HEK293 (cell line): ENCODE results near the gene ITPKB.

Source experiments
- CTCF ChIA-PET: fragments of 350-600 bp; formaldehyde crosslinking; extraction: SDS; loops from one replicate; lab custom pipeline; 2021; ENCODE audit warnings: antibody characterized with exemption; lab: Yijun Ruan, JAX
- POLR2A ChIA-PET: fragments of 300-600 bp; formaldehyde crosslinking; extraction: SDS; loops from one replicate; lab custom pipeline; 2020; ENCODE audit warnings: antibody characterized with exemption, inconsistent platforms; lab: Yijun Ruan, JAX
- H3K27ac ChIP-seq: fragments of 200-500 bp; sonication (Bioruptor generic); 2 replicates; pipeline ENCODE4 v1.5.1; 2014; ENCODE audit warnings: low read depth, low read length, control low read depth, inconsistent platforms; ENCODE audit errors: extremely low read depth
- H3K36me3 ChIP-seq, 2 experiments: fragments of 200-500 bp in 1 of 2; sonication (Bioruptor generic) in 1 of 2; 1 replicate in 1 of 2; 2 replicates in 1 of 2; pipeline ENCODE4 v1.5.1; 2014 to 2017; ENCODE audit warnings: inconsistent platforms in 2 of 2, low read length in 2 of 2; ENCODE audit not compliant: control insufficient read depth in 2 of 2, insufficient read depth in 1 of 2
- H3K4me1 ChIP-seq: fragments of 200-500 bp; sonication (Bioruptor generic); 2 replicates; pipeline ENCODE4 v1.5.1; 2014; ENCODE audit warnings: mild to moderate bottlenecking, low read length, inconsistent platforms; ENCODE audit not compliant: control insufficient read depth, insufficient read depth
- H3K4me3 ChIP-seq: 2 replicates; pipeline ENCODE4 v1.5.1; 2011; ENCODE audit warnings: low read depth, mild to moderate bottlenecking, control low read depth, low read length, moderate library complexity
- H3K9me3 ChIP-seq: fragments of 200-500 bp; sonication (Bioruptor generic); 2 replicates; pipeline ENCODE4 v1.5.1; 2014; ENCODE audit warnings: low read depth, low read length, inconsistent platforms; ENCODE audit not compliant: control insufficient read depth, insufficient read depth
- BCL11A ChIP-seq: fragments of 450-650 bp; formaldehyde crosslinking; IDR thresholded peaks from 2 replicates; pipeline ENCODE4 v1.5.1; 2016; ENCODE audit warnings: low read depth, missing biosample characterization, missing genetic modification characterization
- BCL11B ChIP-seq: fragments of 450-650 bp; formaldehyde crosslinking; IDR thresholded peaks from 2 replicates; pipeline ENCODE4 v1.5.1; 2016; ENCODE audit warnings: low read depth, missing biosample characterization, missing genetic modification characterization
- GLIS2 ChIP-seq: fragments of 450-650 bp; formaldehyde crosslinking; IDR thresholded peaks from 2 replicates; pipeline ENCODE4 v1.5.1; 2016; ENCODE audit warnings: missing biosample characterization, missing genetic modification characterization
- KLF8 ChIP-seq: fragments of 450-650 bp; formaldehyde crosslinking; IDR thresholded peaks from 2 replicates; pipeline ENCODE4 v1.5.1; 2016; ENCODE audit warnings: missing biosample characterization, missing genetic modification characterization
- SP2 ChIP-seq: fragments of 450-650 bp; formaldehyde crosslinking; IDR thresholded peaks from 2 replicates; pipeline ENCODE4 v1.5.1; 2016; ENCODE audit warnings: missing biosample characterization, missing genetic modification characterization
- SP7 ChIP-seq: fragments of 450-650 bp; formaldehyde crosslinking; IDR thresholded peaks from 2 replicates; pipeline ENCODE4 v1.5.1; 2016; ENCODE audit warnings: missing biosample characterization, missing genetic modification characterization
- TCF7L2 ChIP-seq: IDR thresholded peaks from 2 replicates; pipeline ENCODE4 v1.6.1; 2011; ENCODE audit warnings: low read depth, mild to moderate bottlenecking, inconsistent platforms, low read length, moderate library complexity, borderline replicate concordance
- ZBTB21 ChIP-seq: fragments of 450-650 bp; formaldehyde crosslinking; IDR thresholded peaks from 2 replicates; pipeline ENCODE4 v1.5.1; 2017; ENCODE audit warnings: missing biosample characterization, missing genetic modification characterization
- ZBTB48 ChIP-seq: fragments of 450-650 bp; formaldehyde crosslinking; IDR thresholded peaks from 2 replicates; pipeline ENCODE4 v1.5.1; 2016; ENCODE audit warnings: missing biosample characterization, missing genetic modification characterization
- ZFP37 ChIP-seq: fragments of 450-650 bp; formaldehyde crosslinking; IDR thresholded peaks from 2 replicates; pipeline ENCODE4 v1.5.1; 2016; ENCODE audit warnings: missing biosample characterization, missing genetic modification characterization
- ZNF140 ChIP-seq: fragments of 450-650 bp; formaldehyde crosslinking; IDR thresholded peaks from 2 replicates; pipeline ENCODE4 v1.5.1; 2016; ENCODE audit warnings: missing biosample characterization, missing genetic modification characterization
- ZNF155 ChIP-seq: fragments of 450-650 bp; formaldehyde crosslinking; IDR thresholded peaks from 2 replicates; pipeline ENCODE4 v1.5.1; 2016; ENCODE audit warnings: missing biosample characterization, missing genetic modification characterization
- ZNF239 ChIP-seq: fragments of 450-650 bp; formaldehyde crosslinking; IDR thresholded peaks from 2 replicates; pipeline ENCODE4 v1.5.1; 2016; ENCODE audit warnings: missing biosample characterization, missing genetic modification characterization
- ZNF391 ChIP-seq: fragments of 450-650 bp; formaldehyde crosslinking; IDR thresholded peaks from 2 replicates; pipeline ENCODE4 v1.5.1; 2016; ENCODE audit warnings: low read depth, missing biosample characterization, missing genetic modification characterization, borderline replicate concordance
- ZNF555 ChIP-seq: fragments of 450-650 bp; formaldehyde crosslinking; conservative IDR thresholded peaks from 2 replicates; pipeline ENCODE4 v1.5.1; 2017; ENCODE audit warnings: missing biosample characterization, mild to moderate bottlenecking, missing genetic modification characterization, inconsistent platforms
- ZNF610 ChIP-seq: fragments of 450-650 bp; formaldehyde crosslinking; IDR thresholded peaks from 2 replicates; pipeline ENCODE4 v1.5.1; 2016; ENCODE audit warnings: missing biosample characterization, missing genetic modification characterization, borderline replicate concordance
- ZNF626 ChIP-seq: fragments of 450-650 bp; sonication (Bioruptor Pico); formaldehyde crosslinking; IDR thresholded peaks from 2 replicates; pipeline ENCODE4 v1.5.1; 2018; ENCODE audit warnings: missing biosample characterization, missing genetic modification characterization, inconsistent platforms
- ZNF768 ChIP-seq: fragments of 450-650 bp; formaldehyde crosslinking; IDR thresholded peaks from 2 replicates; pipeline ENCODE4 v1.5.1; 2018; ENCODE audit warnings: missing biosample characterization, mild to moderate bottlenecking, missing genetic modification characterization
- TF ChIP-seq, protein P1 (sequence below): fragments of 450-650 bp; formaldehyde crosslinking; IDR thresholded peaks from 2 replicates; pipeline ENCODE4 v1.5.1; 2016; ENCODE audit warnings: missing biosample characterization, missing genetic modification characterization
- TF ChIP-seq, protein P2 (sequence below): fragments of 450-650 bp; formaldehyde crosslinking; IDR thresholded peaks from 2 replicates; pipeline ENCODE4 v1.5.1; 2016; ENCODE audit warnings: missing biosample characterization, missing genetic modification characterization, low read depth
- TF ChIP-seq, protein P3 (sequence below): fragments of 450-650 bp; formaldehyde crosslinking; IDR thresholded peaks from 2 replicates; pipeline ENCODE4 v1.5.1; 2016; ENCODE audit warnings: missing biosample characterization, missing genetic modification characterization
- TF ChIP-seq, protein P4 (sequence below): fragments of 450-650 bp; formaldehyde crosslinking; IDR thresholded peaks from 2 replicates; pipeline ENCODE4 v1.5.1; 2017; ENCODE audit warnings: missing biosample characterization, mild to moderate bottlenecking, missing genetic modification characterization, moderate library complexity
- TF ChIP-seq, protein P5 (sequence below): sonication (generic); formaldehyde crosslinking; IDR thresholded peaks from 2 replicates; pipeline ENCODE4 v1.8.1; 2022; ENCODE audit warnings: mild to moderate bottlenecking, moderate library complexity, missing genetic modification reagents
- TF ChIP-seq, protein P6 (sequence below): fragments of 450-650 bp; formaldehyde crosslinking; IDR thresholded peaks from 2 replicates; pipeline ENCODE4 v1.5.1; 2016; ENCODE audit warnings: missing biosample characterization, missing genetic modification characterization
- TF ChIP-seq, protein P7 (sequence below): fragments of 450-650 bp; formaldehyde crosslinking; IDR thresholded peaks from 2 replicates; pipeline ENCODE4 v1.5.1; 2017; ENCODE audit warnings: missing biosample characterization, missing genetic modification characterization

The ITPKB gene

DNA sequence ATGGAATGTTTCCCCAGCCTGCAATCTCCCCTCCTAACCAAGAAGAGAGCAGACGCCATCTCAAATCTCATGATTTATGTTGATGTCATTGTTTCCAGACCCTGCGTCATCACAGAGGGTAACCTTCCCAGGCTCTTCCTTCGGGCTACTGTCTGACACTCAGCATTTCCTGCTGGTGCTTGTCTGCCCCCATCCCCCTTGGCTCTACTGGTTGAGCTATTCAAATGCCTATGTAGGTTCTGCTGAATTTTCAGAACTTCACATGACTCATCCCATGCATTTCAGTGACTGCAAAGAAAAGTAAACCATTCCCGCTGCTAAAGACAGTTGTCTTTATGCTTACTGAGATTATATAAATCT, 24.8 kb upstream of the ITPKB start (continued):
- TF ChIP-seq ZNF239 (tag by site-specific recombination) = no peak
- TF ChIP-seq, protein P1, sequence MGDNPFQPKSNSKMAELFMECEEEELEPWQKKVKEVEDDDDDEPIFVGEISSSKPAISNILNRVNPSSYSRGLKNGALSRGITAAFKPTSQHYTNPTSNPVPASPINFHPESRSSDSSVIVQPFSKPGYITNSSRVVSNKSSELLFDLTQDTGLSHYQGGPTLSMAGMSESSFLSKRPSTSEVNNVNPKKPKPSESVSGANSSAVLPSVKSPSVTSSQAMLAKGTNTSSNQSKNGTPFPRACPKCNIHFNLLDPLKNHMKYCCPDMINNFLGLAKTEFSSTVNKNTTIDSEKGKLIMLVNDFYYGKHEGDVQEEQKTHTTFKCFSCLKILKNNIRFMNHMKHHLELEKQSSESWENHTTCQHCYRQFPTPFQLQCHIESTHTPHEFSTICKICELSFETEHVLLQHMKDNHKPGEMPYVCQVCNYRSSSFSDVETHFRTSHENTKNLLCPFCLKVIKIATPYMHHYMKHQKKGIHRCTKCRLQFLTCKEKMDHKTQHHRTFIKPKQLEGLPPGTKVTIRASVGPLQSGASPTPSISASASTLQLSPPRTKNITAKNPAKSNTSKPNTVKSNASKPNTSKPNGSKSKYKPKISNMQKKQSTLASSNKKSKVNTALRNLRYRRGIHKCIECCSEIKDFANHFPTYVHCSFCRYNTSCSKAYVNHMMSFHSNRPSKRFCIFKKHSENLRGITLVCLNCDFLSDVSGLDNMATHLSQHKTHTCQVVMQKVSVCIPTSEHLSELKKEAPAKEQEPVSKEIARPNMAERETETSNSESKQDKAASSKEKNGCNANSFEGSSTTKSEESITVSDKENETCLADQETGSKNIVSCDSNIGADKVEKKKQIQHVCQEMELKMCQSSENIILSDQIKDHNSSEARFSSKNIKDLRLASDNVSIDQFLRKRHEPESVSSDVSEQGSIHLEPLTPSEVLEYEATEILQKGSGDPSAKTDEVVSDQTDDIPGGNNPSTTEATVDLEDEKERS (tag by site-specific recombination) = 0 out of 2 replicates have a peak, but pooled peaks have one; percentile 2
- no peak for TF ChIP-seq ZNF391
- TF ChIP-seq ZNF555 (tag by site-specific recombination) = no peak
- TF ChIP-seq SP2 (tag by site-specific recombination) = 0 out of 2 replicates have a peak, but pooled peaks have one; percentile 12
- TF ChIP-seq, protein P2, sequence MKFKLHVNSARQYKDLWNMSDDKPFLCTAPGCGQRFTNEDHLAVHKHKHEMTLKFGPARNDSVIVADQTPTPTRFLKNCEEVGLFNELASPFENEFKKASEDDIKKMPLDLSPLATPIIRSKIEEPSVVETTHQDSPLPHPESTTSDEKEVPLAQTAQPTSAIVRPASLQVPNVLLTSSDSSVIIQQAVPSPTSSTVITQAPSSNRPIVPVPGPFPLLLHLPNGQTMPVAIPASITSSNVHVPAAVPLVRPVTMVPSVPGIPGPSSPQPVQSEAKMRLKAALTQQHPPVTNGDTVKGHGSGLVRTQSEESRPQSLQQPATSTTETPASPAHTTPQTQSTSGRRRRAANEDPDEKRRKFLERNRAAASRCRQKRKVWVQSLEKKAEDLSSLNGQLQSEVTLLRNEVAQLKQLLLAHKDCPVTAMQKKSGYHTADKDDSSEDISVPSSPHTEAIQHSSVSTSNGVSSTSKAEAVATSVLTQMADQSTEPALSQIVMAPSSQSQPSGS = peak; percentile 83
- no peak for TF ChIP-seq GLIS2
- TF ChIP-seq, protein P3, sequence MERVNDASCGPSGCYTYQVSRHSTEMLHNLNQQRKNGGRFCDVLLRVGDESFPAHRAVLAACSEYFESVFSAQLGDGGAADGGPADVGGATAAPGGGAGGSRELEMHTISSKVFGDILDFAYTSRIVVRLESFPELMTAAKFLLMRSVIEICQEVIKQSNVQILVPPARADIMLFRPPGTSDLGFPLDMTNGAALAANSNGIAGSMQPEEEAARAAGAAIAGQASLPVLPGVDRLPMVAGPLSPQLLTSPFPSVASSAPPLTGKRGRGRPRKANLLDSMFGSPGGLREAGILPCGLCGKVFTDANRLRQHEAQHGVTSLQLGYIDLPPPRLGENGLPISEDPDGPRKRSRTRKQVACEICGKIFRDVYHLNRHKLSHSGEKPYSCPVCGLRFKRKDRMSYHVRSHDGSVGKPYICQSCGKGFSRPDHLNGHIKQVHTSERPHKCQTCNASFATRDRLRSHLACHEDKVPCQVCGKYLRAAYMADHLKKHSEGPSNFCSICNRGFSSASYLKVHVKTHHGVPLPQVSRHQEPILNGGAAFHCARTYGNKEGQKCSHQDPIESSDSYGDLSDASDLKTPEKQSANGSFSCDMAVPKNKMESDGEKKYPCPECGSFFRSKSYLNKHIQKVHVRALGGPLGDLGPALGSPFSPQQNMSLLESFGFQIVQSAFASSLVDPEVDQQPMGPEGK (tag by site-specific recombination) = 0 out of 2 replicates have a peak, but pooled peaks have one; percentile 20
- no peak for TF ChIP-seq ZNF140
- TF ChIP-seq ZFP37 (tag by site-specific recombination) = peak; percentile 10; the same call in 1 of the 2 replicates
- no peak; the same call in 1 of the 2 replicates for TF ChIP-seq KLF8 (tag by site-specific recombination)
- peak; percentile 40; the same call in 1 of the 2 replicates for TF ChIP-seq SP7
- no peak for TF ChIP-seq ZNF155 (tag by site-specific recombination)
- TF ChIP-seq ZBTB21 (tag by site-specific recombination) = peak; percentile 86
- TF ChIP-seq BCL11B = no peak
- TF ChIP-seq, protein P4, sequence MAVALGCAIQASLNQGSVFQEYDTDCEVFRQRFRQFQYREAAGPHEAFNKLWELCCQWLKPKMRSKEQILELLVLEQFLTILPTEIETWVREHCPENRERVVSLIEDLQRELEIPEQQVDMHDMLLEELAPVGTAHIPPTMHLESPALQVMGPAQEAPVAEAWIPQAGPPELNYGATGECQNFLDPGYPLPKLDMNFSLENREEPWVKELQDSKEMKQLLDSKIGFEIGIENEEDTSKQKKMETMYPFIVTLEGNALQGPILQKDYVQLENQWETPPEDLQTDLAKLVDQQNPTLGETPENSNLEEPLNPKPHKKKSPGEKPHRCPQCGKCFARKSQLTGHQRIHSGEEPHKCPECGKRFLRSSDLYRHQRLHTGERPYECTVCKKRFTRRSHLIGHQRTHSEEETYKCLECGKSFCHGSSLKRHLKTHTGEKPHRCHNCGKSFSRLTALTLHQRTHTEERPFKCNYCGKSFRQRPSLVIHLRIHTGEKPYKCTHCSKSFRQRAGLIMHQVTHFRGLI (tag by site-specific recombination) = no peak
- TF ChIP-seq ZNF768 (tag by site-specific recombination) = no peak

DNA sequence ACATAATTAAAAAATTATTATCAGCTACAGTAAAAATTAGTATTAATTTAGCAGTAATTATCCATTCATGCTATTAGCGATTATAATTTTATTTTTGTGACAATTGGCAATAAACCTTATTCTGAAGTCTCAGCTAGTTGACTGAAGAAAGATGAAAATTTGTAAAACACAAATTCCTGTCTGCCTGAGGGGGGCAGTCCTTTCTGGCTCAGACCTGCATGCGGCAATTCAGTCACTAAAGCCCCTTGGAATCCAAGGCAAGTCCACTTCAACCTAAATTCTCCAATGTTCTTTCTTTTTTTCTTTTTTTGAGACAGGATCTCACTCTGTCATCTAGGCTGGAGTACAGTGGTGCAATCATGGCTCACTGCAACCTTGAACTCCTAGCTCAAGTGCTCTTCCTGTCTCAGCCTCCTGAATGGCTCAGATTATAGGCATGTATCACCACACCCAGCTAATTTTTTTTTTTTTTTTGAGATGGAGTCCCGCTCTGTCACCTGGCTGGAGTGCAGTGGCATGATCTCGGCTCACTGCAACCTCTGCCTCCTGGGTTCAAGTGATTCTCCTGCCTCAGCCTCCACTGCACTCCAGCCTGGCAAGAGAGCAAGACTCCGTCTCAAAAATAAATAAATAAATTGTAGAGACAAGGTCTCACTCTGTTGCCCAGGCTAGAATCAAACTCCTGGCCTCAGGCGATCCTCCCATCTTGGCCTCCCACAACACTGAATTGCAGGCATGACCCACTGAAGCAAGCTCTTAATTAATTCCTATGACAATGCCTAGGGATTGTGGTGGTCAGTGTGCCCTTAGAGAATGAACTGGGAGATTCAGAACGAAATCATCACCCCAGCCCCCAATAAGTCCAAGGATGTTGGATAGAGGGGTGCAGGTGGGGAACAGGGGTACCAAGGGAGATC, 24.2 kb upstream of the ITPKB start:
- Histone ChIP-seq H3K27ac (no peak overlapping the region), H3K36me3 (no peaks in the 10 kb centered on the region), H3K9me3 (no peaks in the 10 kb centered on the region), H3K4me3 (no peak overlapping the region), H3K4me1 (no peaks in the 10 kb centered on the region)
- CTCF ChIA-PET = interaction anchor here (0.6 to 1.6 kb wide), 10 partner anchors 12 to 338 kb away, joined by 3 to 7 read pairs (median 3); no protein-coding TSS in a partner anchor
- POLR2A ChIA-PET = interaction anchor here (0.6 to 1.6 kb wide), 4 partner anchors 11 to 65 kb away, joined by 3 to 4 read pairs (median 4); partner anchors contain the start of gene ITPKB
- no peak for TF ChIP-seq TCF7L2
- TF ChIP-seq, protein P5, sequence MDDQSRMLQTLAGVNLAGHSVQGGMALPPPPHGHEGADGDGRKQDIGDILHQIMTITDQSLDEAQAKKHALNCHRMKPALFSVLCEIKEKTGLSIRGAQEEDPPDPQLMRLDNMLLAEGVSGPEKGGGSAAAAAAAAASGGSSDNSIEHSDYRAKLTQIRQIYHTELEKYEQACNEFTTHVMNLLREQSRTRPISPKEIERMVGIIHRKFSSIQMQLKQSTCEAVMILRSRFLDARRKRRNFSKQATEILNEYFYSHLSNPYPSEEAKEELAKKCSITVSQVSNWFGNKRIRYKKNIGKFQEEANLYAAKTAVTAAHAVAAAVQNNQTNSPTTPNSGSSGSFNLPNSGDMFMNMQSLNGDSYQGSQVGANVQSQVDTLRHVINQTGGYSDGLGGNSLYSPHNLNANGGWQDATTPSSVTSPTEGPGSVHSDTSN (CRISPR knock-in tag) = no peak
- TF ChIP-seq, protein P6, sequence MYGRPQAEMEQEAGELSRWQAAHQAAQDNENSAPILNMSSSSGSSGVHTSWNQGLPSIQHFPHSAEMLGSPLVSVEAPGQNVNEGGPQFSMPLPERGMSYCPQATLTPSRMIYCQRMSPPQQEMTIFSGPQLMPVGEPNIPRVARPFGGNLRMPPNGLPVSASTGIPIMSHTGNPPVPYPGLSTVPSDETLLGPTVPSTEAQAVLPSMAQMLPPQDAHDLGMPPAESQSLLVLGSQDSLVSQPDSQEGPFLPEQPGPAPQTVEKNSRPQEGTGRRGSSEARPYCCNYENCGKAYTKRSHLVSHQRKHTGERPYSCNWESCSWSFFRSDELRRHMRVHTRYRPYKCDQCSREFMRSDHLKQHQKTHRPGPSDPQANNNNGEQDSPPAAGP (tag by site-specific recombination) = no peak
- TF ChIP-seq ZNF626 (tag by site-specific recombination) = no peak
- TF ChIP-seq ZBTB48 (tag by site-specific recombination) = 0 out of 2 replicates have a peak, but pooled peaks have one; percentile 31
- TF ChIP-seq ZNF610 (tag by site-specific recombination) = no peak
- TF ChIP-seq, protein P7, sequence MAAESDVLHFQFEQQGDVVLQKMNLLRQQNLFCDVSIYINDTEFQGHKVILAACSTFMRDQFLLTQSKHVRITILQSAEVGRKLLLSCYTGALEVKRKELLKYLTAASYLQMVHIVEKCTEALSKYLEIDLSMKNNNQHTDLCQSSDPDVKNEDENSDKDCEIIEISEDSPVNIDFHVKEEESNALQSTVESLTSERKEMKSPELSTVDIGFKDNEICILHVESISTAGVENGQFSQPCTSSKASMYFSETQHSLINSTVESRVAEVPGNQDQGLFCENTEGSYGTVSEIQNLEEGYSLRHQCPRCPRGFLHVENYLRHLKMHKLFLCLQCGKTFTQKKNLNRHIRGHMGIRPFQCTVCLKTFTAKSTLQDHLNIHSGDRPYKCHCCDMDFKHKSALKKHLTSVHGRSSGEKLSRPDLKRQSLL (tag by site-specific recombination) = no peak
- no peak for TF ChIP-seq BCL11A
